ENCODE measurements around the gene PRG3.

Gene PRG3, protein sequence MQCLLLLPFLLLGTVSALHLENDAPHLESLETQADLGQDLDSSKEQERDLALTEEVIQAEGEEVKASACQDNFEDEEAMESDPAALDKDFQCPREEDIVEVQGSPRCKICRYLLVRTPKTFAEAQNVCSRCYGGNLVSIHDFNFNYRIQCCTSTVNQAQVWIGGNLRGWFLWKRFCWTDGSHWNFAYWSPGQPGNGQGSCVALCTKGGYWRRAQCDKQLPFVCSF

DNA sequence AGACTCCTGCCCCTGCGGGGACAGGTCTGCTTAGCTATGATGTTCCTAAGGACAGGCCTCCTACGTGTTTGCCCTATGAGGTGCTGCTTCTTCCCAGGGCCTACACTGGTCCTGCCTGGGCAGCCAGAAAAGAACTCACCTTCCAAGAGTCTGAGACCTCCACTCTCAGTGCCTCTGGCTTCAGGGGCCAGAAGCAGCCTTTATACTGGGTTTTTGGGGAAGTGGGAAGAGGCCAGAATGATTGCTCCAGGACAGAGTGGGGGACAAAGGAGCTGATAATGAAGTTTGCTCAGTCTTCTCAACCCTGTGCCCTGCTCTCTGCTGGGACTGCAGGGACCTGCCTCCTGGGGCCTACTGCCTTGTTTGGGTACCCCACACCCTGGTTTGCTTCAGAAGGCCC, at the start of gene PRG3:
Gene PRG3, minus strand, starts transcription at position 176 of the 400 bp plus-strand sequence. CDS start 442 bp downstream, outside the sequence.
- no peak for DNase-seq

DNA sequence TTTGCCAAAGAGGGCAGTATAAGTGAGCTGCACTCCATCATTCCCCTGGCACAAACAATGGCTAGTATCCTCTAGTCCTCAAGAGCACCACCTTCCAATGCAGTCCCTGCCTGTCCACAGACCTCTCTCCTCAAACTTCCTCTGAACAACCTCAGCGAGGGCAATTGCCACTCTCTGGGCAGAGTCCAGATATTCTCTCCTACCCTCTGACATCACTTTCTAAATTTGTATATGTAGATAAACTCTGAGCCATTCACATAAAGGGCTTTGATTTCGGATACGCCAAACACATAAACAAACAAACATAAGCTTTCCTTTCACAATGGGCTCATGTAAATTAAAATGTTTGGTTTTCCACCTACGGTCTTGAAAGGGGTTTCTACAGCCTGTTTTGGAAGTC, 49.0 kb upstream of the PRG3 start:
- DNase-seq: no peak

DNA sequence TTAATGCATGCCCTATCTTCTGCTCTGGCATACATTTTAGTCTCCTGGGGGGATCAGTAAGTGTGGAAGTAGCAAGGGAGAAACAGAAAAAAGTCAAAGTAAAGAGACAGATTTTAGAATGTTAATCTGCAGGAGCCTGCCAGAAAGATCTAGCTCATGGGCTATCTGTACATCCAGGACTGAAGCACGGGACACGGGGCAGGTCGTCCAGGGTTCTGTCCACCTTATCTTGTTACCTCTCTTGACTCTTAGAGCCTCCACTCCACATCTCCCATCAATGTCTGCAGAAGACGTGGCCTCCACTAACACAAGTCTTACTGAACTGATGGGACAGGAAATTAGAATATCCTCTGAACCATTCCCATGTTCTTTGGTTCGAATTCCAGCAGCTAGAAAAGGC, 47.7 kb upstream of the PRG3 start:
- DNase-seq: no peak

DNA sequence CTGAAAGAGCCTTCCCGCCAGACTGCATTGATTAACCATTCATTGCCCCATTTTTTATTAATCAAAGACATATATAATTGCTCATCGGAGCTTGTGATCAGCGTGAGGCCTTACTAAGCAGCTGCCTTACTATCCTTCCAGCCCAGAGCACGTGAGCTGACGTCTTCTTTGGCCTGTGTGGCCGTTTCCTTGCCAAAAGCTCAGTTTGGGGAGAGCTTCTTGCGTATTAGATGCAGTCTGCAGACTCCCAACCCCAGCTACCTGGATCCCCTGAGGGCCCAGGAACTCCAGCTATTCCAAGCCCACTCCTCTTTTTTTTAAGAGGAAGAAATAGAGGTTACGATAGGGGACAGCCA, 46.8 kb upstream of the PRG3 start:
- no peak for DNase-seq

DNA sequence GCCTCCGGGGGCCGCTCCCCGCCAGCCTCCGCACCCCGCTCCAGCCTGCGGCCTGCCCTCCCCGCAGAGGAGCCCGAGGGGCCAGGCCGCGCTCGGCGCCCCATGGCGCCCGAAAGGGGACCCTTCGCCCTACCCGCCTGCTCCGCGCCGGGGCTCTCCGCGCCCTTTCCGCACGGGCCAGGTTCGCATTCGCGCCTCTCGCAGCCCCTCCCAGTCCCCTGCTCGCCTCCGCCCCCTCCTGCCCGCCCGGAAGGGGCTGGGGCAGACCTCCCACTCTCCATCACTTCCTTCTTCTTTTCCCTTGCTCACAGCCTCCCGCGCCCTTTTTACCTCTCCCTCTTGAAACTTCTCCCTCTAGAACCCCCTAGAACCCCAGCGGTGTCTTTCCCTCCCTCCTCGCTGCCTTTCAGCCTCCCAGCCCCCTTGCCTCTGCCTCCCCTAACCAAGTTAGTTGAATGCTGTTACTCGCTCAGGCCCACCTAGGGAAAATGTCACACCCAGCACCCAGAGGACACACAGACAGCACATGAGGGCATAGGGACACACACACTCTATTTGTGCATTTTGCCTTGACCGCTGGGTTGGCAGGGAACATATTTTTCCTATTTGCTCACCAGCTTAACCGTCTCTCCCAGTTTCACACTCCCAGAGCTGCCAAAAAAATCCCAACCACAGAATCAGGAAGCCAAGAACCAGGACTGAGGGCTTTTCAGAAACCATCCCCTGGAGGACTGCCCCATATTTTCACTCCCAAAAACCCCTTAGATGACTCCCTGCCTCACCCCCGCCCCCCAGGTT, 46.2 kb upstream of the PRG3 start, which contains the start of gene SLC43A3:
Gene SLC43A3, minus strand, starts transcription at position 193 of the 798 bp plus-strand sequence. CDS start 949 bp downstream, outside the sequence.
- peak; percentile 91 for DNase-seq

DNA sequence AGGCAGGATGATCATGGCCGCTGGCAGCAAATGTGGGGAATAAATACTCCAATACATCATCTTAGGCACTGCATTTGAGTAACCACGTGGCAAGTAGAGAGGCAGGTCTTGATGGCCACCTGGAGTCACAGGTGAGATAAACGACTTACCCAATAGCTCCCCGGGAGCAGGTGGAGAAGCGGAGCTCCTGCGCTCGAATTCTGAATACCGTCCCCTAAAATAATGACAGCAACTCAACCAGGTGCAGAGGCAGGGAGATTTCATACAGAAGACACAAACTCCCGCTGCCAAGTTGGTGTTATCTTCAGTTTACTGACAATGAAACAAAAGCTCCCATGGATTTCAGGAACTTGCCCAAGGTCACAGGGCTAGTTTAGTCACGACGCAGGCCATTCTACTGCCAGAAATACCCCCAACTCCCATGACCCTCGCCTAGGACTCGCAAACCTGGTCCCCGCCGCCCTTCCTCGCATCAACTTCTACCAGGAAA, 45.5 kb upstream of the PRG3 start:
- DNase-seq: no peak

DNA sequence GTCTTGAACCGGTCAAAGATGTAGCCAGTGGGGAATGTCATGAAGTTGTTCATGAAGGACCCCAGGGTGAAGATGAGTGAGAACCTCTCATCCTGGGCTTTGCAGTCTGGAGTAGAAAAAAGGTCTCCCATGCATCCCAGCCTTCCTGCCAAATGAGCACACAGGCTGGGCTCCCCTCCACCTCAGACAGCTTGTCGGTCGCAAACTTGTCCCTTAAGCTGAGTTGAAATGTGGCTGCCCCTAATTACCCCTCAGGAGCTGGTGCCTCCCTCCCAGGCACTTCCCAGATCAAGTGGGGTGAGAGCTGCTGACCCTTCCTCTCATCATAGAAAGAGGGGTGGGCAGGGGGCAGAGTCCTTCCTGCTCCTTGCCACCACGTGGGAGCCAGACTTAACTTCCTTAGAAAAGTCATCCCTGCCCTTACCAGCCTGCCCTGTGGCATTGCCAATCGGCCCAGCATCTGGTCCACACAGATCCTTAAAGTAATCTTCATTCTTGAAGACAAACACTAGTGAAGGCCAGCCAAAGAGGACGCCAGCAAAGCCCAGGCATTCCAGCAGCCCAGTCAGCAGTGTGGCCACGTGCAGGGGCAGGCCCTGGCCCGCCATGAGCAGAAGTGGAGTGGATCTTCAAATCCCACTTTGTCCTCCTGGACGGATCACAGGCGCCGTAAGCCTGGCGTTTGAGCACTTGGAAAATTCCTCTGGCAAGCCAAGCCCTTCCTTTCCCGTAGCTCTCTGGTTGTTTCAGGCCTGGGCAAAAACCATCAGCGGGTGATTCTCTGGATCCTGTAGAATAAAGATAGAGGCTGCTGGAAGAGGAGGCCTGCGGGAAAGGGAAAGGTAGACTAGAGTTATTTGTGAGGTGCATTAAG, 44.9 kb upstream of the PRG3 start:
- no peak for DNase-seq

DNA sequence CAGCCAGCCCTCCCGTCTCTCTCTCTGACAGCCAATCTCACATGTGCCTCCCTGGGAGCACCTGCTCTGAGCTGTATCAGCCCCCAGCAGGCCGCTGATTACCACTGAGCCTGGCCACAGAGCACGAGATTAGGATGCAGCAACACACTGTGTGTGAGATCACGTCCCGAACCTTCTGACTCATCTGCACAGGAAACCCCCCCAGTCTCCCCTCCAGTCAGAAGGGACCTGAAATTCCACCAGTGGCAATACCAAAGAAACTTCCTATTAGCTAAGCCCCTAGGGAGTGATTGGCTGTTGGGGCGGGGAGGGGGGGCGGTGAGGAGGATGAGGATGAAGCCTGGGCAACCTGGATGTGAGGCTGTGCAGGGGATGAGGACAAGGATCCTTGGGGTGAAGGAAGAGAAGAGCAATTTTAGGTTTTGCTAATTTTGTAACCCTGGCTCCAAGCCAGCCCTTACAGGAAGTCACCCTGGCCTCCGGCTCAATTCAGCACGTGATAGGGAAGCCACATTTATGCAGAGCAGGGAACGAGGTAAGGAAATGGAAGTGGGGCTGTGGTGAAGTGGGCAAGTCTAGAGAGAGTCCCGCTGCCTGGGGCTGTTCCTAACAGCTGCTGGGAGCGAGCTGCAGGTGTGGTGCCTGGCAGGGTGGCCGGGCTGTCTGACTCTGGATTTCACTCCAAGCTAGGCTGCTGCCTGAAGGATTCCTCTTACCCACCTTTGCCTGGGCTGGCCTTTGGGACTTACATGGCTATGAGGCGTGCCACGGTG, 44.0 kb upstream of the PRG3 start:
- DNase-seq: peak; percentile 97

DNA sequence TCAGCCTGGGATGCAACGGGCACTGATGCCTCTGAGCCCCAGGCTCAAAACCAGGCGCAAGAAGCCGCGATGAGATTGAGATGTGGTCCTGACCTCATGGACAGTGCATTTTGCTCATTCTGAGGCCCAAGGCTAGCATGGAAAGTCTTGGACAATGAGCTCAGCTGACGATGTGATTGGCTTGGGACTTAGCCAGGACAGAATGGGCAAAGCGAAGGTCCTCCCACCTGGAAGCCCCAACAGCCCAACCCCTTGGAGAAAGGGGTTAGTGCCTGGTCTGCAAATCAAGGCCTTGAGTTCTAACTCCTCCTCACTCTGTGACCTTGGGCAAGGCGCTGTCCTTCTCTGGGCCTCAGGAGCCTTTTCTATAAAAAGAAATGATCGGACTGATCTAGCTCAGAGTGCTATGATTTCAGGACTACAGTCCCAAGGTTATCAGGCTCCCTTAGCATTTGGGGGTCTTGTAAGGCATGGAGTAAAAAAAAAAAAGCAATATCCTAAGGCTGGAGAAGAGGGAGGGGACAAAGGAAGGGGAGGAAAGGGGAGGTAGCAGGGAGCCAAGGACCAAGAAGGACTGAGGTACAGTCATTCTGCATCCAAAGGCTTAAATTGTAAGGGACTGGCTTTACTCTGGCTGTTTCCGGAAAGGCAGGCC, 43.3 kb upstream of the PRG3 start:
- DNase-seq: no peak

DNA sequence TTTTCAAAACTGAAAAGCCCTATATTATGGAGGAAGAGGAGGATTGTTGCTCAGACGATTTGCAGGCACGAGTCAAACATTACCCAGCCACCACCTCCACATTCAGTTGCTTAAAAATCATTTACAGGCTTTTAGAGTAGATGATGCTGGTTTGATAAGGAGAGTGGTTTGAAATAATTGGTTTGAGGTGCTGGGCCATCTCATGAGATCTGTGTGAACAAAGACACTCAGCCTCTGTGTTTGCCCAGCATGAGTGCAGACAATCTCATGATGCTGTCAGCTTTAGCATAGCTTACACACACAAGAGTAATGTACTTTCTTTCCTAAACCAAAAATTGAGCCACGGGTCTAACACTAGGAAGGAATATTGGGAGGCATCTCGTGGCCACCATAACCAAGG, 41.7 kb upstream of the PRG3 start:
- DNase-seq: no peak

DNA sequence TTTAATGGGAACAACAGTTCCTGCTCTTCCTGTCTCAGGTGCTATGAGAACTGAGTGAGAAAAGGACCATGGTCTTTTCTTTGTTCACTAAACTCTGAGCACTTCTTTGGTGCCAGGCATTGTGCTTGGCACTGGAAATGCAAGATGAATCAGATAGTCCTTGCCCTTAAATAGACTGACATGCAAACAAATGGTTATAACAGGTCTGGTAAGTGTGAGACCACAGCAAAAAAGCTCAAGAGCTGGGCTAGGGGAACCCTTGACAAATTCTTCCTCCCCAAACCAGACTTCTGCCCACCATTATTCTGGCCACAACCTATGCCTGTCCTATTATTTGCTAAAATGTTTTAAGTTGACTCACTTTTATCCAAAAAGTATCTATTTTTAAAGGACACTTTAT, 40.9 kb upstream of the PRG3 start:
- DNase-seq: no peak

DNA sequence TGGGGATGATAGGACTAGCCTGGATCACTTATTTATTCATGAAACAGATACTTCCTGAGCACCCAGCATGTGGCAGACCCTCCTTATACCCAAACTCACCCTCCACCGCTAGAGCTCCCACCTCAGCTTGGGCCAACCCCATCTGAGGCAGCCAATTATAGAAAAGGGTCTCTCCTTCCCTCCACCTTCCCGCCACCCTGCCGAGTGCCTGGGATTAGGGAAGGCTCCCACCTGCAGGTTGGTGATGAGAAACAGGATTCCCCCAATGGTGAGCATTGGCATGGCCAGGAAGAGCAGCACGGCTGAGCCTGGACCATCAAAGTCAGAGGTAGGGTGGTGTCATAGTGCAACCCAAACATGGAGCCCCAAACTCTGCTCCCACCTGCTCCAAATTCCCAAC, 40.1 kb upstream of the PRG3 start:
- DNase-seq: no peak

DNA sequence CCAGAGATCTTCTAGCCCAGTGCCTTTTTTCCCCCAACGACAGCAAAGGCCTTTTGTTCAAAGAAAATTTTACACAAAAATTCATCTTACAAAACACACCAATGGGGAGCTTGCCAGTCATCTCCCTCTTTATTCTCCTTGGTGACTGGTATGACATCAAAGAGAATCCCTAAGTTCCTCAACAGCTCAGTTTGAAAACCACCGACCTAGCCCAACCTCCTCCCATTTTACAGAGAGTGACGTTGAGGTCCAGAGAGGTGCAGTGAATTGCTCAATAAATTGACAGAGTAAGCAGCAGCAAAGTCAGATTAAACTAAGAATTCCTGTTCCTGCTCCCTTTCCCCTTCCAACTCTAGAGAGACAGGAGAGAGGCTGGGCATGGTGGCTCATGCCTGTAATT, 38.2 kb upstream of the PRG3 start:
- DNase-seq: no peak

DNA sequence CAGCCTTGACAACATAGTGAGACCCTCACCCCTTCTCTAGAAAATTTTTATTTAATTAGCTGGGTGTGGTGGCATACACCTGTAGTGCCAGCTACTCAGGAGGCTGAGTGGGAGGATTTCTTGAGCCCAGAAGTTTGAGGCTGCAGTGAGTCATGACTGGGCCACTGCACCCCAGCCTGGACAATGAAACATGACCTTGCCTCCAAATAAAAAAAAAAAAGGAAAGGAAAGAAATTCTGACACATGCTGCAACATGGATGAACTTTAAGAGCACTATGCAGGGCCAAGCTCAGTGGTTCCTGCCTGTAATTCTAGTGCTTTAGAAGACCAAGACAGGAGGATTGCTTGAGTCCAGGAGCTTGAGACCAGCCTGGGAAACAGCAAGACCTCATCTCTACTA, 37.2 kb upstream of the PRG3 start:
- DNase-seq: no peak

DNA sequence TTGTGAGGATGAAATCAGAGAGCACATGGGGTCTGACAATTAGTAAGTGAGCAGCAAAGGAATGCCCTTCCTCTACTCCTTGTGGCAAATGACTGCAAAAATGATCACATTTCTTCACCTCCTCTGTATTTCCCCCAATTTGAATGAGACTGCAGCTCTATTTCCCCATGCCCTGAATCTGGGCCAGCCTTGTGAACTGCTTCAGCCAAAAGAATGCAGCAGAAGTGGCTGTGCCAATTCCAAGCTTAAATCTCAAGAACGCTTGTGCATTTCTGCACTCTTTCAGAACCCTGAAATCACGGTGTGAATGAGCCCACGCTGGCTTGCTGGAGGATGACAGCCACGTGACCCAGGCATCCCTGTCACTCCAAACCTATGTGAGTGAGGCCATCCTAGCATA, 36.1 kb upstream of the PRG3 start:
- no peak for DNase-seq

DNA sequence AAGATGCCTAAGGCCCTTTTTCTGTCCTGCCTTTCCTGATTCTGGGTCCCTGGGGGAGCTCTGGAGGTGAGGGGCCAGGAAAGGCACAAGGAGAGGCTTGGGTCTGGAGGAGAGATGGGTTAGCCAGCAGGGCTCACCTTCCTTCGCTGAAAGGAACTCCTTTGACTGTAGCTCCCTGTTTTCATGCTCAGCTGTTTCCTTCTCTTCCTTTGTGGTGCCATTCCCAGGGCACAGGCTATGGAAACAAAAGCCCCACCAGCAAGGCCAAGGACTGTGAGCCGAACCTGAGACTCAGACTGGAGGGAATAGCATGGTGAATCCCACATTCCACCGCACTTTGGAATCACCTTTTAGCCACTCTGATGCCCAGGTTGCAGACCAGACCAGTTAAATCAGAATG, 35.5 kb upstream of the PRG3 start:
- no peak for DNase-seq

DNA sequence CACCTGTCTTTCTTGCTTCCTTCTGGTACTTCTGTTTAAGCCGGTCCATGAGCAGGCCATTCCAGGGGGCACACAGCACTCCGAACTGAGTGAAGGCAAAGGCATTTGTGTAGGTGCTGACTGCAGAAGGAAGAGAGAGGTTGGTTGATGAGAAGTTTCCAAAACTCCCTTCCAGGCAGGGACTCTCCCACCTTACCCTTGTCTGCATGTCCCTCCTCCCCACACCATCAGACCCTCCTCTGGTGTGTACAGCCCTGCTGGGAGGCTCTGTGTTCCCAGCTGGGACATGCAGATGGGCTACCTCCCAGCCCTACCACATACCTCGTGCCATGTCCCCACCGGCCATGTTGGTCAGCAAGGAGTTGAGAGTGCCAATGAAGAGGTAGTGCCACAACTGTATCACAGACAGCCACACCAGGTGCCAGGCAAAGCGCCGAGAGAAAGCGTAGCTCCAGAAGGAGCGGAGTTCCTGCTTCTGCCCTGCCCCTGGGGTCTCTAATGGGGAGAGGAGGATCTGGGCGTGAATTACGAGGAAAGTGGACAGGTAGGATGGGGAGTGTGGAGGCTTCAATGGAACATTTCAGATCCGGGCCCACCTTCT, 33.8 kb upstream of the PRG3 start:
- no peak for DNase-seq

DNA sequence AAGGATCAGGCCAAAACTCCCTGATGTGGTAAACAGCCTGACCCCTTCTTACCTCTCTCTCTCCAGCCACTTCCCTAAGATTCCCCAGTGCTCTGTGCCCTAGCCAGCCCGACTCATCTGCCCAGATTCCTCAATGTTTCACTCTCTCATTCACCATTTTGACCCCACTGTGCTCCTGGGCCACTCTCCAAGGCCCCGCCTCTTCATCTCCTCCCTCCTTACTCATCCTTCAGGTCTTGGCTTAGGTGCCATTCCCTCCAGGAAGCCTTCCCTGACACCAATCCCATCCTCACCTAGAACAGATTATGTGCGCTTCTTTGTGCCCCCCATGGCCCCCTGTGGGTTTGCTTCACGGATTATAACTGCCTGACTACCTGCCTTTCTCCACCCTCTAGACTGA, 32.7 kb upstream of the PRG3 start:
- DNase-seq: no peak

DNA sequence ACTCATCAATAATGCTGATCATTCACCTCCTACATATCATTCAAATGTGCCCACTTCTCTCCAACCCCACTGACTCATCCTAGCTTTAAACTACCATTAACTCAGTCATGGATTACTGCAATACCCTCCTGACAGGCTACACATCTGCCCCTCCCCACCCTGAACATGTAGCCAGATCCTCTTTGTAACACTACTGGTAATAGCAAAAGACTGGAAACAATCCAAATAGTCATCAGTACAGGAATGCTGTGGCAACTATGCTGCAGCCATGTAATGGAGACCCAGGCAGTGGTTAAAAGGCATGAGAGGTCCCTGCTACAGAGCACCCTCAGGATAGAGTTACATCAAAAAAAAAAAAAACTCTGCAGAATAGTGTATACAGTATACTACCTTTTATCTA, 29.3 kb upstream of the PRG3 start:
- peak; percentile 77 for DNase-seq

DNA sequence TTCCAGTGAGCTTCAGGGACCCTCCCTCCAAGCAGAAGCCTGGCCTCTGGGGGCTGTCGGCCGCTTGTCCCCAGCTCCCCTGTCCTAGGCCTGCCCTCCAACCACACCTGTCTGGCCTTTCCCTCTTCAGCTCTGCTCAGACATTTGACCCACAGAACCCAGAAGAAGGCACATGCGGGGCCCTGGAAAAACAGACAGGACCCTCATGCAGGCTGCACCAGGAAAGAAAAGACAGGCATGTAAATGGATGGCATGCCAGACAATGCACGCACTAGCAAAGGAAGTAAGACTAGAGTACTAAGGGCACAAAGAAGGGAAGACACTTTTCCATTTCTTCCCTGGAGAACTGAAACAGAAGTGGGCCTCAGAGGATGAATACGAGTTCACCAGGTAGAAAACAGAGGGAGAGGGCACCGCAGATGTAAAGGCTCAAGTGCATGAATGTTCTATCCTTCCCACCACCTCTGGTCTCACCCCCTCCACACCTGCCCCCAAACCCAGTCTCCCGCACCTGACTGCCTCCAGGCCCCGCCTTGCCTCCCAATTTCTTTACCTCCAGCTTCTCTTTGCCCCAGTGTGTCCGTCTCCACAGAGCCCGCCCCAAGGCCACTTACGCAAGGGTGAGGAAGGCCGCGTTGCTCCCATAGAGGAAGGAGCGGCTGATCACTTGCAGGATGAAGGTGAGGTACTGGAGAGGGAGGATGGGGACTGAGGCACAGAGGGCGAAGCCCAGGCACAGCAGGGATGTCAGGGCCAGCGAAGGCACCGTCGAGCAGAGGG, 28.6 kb upstream of the PRG3 start:
- no peak for DNase-seq

DNA sequence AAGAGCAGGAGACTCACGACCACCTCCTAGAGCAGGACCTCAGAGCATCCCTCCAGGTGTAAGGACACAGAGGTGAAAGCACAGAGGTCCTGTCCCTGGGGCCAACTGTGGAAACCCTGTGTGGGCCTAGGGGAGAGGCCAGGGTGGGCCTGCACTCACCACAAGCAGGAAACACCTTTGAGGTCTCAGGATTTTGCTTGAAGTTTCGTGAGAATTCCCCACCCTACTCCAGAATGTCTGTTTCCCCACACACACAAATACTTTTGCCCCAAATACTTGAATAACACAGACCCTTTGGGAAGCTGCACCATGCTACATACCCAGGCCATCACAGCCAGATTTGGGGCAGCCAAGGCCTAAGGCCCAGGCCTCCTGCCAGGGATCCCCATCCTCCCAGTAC, 27.8 kb upstream of the PRG3 start:
- DNase-seq: no peak

Data from EL (cell line).